Epidermal melanocyte (primary cell): ENCODE measurements around the gene UVRAG.
A peak's percentile ranks its signal among the peaks of the same experiment; 100 is the strongest.

Experiments
- DNase-seq: peaks from one replicate; pipeline ENCODE4 v3.0.0; 2011; ENCODE audit warnings: low spot score; ENCODE audit not compliant: insufficient read length

The UVRAG gene

DNA sequence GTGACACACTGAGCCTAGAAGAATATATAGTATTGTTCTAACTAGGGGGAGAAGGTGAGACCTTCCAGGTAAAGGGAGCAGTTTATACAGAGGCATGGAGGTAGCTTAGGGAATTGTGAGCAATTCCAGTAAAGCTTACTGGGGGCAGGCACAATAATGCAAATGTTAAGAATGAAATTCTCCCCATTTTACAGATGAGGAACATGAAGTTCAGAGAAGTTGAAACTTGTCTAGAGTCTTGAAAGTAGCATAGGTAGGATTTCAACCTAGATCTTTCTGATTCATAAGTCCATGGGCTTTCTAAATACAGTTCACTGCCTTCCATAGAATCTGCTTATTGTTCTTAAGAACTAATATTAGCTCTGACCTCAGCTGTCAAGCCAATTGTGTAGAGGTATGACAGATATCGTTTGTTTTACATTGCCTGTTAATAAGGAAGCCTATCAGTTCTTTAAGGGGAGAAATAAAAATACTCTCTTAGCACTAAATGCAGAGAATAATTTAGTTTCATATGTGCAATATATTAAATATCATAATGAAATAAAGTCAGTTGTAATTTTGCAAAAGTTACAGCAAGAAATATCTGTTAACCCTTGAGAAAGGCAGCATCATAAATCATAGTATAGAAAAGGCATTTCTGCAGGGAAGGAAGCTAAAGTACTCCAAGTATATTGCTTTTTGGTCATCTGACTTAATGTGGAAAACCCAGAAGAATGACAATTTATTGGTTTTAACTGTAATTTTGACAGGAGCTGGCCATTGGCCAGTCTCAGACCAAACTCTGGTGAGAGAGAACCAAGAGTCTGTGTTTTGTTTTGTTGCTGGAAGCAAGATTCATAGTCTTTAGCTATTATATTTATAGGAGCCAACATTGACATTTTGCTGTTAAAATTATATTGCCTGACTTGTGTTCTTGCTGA lies 181.8 kb downstream of the UVRAG start:
- no peak for DNase-seq

DNA sequence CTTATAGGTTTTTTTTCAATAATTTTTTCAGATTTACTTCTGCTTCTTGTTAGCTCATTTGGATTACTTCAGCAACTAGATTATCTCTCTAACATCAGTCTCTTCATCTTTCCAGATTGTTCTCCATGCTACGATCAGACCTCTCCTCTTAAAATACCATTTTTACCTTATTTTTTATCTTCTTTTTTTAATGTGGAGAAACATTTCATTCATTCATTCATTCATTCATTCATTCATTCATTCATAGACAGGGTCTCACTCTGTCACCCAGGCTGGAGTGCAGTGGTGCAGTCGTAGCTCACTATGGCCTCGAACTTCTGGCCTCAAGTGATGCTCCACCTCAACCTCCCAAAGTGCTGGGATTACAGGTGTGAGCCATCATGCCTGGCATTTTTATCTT lies 189.4 kb downstream of the UVRAG start:
- no peak for DNase-seq

DNA sequence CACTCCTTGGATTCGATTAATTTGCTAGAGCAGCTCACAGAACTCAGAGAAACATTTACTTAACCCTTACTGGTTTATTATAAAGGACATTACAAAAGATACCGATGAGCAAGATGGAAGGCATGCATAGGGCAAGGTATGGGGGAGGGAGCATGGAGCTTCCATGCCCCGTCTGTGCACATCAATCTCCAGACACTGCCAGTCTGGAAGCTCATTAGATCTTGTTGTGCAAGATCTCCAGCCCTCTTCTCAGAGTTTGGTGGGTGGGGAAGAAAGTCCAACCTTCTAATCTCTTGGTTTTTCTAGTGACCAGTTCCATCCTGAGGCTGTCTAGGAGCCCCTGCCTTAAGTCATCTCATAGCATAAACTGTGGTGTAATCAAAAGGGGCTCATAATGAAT lies 190.7 kb downstream of the UVRAG start:
- DNase-seq = no peak

DNA sequence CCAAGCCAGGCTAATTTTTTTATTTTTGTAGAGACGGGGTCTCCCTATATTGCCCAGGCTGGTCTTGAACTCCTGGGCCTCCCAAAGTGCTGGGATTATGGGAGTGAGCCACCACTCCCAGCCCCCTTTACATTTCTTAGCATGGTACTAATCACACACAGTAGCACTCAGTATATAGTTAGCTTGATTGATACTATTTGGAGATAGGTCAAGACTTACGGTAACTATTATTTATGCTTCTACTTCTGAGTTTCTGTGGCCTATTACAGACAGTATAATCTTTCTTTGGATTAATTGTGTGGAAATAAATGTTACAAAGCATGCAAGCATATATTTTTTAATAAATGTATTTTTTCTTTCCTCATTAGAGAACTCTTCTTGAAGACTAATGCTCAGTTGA lies 192.2 kb downstream of the UVRAG start:
- no peak for DNase-seq

DNA sequence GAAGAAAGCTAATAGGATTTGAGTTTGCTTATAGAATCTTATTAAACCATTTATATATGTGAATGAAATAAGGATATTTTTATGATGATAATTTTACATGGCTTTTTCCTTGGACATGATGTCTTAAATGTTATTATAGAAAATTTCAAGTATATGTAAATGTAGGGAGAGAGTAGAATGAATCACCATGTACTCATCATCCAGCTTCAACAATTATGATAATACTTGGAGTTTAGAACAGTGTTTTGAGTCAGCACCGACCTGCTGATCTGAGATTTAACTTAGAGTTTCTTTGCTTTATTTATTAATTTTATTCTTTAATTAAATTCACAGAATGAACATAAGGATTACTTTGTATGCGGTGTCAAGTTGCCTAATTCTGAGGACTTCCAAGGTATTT lies 193.5 kb downstream of the UVRAG start:
- DNase-seq = no peak

DNA sequence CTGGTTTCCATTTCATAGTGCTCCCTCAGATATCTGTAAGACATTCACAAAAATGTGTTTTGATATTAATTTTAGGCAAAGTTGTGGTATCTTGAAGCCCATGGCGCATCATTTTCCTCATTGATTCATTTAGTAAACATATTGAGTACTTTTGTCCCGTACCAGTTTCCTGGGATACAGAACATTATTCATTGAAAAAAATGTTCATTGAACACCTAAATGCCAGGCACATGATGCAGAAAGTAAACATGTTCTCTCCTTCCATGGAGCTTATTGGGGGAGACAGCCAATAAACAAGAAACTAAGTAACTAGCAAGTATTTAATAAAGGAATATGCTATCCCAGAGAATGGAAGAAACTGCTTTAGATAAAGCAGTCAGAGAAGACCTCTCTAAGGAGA lies 195.0 kb downstream of the UVRAG start:
- DNase-seq = no peak

DNA sequence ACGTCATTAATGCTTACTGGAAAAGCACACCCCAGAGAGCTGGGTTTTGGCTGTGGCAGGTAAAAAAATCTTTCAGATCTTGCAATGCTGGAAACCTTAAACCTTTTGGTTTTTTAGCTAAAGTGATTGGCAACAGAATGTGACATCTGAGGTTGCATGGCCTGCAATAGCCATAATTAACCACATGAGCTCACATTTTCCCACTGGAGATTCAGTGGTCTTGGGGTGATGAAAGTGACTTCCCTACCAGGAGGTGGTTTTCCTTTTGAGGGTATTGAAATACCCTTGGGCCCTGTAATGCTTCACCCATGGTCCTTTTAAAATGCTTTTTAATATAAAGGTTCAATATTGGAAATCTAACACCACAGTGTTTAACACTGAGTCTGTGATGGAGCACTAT lies 198.5 kb downstream of the UVRAG start:
- no peak for DNase-seq

DNA sequence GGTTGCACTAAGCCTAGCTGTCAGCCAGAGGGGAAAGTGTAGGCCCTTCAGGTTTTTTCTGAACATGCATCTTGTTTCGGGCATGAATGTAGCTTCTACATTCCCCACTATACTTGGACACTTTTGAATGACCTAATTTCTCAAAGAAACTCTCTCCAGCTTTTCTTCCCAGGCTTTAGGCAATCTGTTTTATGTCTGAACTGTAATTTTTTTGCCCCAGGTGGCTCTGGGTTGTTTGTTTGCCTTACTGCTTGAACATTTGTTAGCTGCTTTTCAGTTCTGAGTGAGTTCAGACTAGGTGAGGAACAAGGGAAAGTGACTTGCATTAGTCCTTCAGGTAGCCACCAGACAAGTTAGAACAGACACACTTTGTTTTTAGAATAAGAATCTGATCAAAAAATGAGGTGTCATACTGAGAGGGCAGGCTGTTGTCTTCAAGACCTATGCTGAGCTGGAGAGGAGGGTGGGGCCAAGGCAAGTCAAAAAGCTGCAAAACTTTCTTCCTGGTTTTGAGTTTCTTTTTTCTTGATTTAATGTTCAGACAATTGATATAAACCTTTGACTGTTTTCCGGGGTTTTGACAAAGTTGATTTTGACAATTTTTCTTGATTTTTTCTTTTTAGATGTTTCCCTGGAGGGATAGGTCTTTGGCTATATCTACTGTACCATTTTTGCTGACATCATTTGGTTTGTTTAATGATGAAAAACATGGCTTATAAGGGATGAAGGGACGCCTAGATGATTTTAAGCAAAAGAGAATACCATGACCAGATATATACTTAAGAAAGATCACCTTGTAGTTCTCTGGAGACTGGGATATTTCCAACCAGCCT lies 208.4 kb downstream of the UVRAG start:
- DNase-seq = no peak

DNA sequence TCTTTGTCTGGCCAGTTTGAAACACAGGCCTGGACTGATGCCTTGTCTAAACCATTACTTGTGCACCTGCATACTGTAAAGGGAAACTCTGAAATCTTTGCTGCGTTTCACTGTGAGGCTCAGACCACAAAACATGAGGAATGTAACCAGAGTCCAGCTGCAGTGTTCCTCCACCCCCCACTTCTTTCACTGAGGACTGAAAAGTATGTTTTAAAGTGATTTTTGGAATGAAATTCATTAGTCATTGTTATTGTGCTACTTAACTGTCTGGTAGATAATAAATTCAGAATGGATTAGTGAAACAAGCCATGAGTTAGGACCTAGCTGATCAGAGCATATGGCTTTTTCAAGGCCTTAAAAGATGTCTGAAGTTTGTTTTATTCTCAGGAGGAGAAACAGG lies 210.1 kb downstream of the UVRAG start:
- DNase-seq = peak; percentile 58

DNA sequence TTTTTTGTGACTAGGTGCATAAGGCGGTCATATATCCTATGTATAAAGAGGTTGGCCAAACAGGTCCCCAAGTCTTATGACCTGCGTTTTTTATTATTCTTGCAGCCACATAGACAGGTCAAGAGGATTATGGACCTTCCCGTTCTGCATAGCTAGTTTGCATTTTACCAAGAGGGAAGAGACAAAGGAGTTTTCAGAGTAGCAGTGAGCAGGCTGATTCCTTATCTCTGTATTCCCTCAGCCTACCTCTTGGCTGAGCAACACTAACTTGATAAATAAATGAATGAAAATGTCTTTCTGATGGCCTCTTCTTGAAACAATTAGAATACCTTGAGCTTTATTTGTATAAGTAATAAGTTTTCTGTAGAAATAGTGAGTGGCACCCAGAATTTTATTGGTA lies 210.8 kb downstream of the UVRAG start:
- DNase-seq = no peak

DNA sequence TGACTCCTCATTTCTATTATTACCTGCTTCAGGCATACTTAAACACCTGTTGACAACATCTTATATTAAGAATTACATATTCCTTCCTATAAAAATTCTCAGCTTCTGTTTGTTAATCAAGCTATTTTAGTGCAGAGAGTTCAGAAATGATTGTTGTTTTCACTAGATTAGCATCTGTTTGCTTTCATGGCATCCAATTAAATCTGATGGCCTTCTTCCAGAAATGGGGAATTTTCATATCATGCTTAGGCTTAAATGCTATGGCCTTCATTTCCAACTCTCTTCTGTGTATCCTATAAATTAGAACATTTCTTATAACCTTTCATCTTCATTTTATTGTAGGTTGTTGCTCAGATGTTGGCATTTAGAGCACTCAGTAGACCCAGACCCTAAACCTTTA lies 211.3 kb downstream of the UVRAG start:
- DNase-seq = no peak

DNA sequence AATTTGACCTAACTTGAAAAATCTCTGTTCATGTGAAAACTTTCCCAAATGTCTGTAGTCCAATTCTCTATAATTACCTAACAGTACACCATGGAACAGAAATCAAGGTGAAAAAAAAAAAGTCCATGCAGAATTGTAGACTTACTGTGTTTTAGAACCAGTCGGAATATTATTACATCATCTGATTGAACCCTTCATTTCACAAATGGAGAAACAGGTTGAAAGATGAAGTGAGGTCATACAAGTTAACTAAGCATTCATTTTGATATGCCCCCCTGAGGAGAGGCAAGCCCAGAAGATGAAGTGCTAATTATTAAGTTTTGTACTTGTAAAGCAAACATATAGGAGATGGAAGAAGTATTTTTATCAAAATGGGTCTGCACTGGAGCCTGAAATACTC lies 211.9 kb downstream of the UVRAG start:
- DNase-seq = no peak

DNA sequence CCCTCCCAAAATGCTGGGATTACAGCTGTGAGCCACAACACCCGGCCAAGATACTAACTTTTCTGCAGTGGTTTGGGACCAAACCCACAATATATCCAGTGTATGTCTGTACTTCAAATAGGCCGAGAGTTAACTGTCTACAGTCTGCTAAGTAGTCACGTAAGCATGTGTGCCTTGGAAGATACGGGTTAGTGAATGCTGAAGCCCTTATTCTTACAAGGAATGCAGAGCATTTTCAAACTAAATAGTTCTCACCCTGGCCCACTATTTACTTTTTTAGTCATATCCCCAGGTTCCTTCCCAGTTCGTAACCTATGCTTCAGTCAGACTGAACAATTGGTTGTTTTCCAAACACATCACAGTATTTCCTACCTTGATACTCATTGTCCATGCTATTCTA lies 215.3 kb downstream of the UVRAG start:
- DNase-seq = no peak

DNA sequence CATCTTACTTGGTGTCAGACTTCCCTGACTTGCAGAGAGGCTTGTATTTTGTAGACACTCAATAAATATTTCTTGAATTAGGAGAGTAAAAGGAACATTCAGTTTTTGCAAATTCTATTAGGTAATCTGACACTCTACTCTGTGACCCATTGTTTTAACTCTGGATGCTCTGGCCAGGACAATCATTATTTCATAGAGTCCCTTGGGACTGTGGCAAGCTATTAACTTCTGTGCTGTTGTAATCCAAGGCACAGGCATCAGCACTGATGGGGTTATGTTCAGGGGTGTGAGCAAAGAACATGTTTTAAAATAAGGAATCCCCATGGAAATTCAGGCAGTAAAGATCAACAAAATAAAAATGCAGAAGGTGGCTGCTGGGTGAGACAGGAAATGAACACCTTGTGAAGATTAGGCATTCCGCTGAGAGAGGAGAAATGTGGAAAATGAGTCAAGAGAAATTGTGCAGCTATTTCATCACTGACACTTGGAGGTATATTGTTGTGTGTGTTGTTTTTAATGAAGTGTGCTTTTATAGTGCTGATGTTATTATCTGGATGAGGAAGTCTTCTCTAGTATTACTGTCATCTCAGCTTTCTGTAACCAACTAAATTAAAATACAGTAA lies 216.1 kb downstream of the UVRAG start:
- no peak for DNase-seq

DNA sequence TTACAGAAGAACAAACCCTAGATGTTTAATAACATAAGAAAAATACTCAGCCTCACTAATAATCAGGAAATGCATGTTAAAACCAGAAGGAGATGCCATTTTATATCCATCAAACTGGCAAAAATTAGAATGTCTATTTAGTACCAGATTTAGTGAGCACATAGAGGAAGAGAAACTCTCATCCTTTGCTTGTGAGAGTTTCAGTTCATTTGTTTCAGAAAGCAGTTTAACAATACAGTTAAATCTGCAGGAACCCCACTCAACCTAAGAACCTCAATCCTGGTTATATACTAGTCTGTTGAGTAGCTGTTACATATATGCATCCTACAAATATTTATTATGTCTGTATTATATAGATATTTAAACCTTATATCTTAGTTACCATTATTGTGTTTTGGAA lies 218.7 kb downstream of the UVRAG start:
- no peak for DNase-seq

DNA sequence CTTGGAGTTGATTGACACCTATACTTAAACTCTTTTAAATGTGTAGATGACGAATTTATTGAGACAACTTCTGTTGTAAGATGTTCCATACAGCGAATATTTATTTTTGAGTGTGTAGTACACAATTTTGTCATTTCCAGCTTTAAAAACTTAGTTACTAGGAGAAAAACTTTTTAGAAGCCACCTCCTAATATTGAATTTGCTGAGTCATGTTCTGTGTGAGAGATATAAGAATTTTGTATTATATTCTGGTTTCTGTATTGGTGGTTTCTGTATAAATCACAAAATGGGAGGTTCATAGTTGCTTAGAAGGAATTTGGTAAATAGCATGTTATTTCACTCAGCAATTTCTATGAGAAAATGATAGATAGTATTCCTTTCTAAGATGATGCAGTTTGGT lies 220.0 kb downstream of the UVRAG start:
- no peak for DNase-seq

DNA sequence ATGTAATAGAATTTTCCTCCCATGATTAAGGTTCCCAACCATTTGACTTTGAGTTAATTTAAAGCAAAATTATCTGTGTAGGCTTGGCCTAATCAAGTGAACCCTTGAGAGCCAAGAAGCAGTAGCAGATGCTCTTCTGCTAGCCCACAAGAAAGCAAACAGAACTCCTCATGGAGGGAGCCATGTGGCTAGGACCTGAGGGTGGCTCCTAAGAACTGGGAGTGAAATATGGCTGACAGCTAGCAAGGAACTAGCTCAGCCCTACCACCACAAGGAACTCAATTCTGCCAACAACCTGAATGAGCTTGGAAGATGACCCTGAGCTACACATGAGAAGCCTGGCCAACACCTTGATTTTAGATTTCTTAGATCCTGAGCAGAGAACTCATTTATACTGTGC lies 223.6 kb downstream of the UVRAG start:
- no peak for DNase-seq

DNA sequence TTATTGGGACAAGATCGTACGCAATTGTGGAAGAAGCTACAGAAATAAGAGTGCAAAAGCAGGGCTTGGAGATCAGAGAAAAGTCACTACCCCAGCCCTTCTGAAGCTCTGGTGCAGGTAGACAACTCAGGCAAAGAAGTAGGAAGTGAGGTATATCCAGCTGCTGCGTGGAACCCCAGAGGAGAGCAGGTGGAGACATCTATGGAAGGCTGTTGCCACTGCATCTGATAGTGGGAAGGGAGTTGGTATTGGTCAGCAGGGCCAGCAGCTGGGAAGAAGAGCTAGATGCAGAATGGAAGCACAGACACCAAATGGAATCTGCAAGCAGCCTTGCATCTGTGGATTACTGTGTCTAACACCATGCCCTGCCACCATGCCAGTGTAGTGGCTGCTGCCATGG lies 226.2 kb downstream of the UVRAG start:
- DNase-seq = no peak

DNA sequence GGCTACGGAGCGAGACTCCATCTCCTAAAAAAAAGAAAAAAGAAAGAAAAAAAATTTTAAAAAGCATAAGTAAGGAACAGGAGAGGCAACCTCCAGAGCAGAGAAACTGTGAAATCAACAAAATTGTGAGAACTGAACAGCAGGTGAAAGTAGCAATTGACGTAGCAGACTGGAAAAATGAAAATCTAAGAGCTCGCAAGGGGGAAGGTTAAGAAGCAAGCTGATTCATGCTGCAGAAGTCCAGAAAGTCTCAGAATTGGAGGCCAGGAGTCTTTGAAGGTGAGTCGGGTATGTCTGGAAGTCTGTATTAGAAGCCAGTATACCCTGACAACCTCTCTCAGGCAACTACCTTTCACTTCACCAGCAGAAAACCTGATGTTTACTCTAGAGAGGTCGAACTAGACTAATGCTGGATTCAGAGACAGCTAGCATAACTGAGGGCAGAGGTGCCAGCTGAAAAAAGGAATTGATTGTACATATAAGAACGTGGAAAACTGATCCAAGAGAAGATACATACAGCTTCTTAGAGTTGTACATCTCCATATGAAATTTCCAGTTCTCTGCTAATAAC lies 229.8 kb downstream of the UVRAG start:
- DNase-seq = no peak

DNA sequence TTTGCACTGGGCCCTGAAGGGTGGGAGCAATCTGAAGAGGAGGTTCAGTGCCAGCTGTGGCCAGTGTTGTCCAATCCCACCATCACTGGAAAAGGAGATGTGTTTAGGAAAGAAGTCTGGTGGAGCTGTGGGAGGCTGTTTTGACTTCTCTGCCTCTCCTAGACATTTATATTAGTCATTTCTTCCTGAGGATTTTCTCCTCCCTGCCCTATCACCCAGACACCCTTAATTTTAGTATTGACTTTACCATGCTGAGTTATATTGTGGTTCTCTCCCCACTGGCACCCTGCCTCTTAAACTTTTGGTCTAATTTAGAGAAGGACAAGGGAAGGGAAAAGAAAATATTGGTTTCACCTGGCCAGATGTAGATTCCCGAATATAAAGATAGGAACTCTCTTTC lies 232.2 kb downstream of the UVRAG start:
- no peak for DNase-seq

DNA sequence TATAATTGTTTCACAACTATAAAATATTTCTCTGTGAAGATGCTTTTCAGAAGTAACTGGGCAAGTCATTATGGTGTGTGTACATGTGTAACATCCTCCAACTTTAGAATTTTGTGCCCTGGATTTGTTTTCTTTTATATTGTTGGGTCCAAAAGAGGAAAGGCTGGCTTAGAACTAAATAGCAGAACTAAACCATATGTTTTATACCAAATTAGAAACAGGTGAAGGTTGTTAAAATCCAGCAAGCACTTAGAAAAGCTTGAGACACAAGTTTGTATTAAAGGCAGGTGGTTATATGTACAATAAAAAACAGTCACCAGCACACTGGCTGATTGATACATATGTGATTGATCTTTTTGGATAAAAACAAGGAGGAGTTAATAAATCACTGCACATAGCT lies 232.8 kb downstream of the UVRAG start:
- no peak for DNase-seq

DNA sequence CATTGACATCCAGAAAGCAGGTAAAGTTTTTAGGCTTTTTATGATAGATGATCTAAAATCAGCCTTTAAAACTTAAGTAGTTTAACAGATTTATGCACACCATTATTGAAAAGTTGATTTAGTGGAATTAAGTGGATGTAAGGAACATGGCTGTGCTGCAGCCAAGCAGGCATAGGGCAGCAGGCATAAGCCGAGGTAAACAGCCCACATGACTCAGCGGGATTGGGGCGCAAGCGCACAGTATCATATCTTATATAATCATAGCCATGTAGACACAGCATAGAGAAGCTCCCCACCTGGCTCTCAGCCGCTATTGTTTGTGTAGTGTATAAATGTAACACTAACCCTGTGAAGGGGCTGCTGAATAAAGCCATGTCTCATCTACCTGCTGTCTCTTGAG lies 233.8 kb downstream of the UVRAG start:
- no peak for DNase-seq
